ENCODE data around the gene PLA2G4F.
"Not testable (repeated sequence)": the region's sequence is repeated elsewhere in the genome, so short reads cannot be mapped to it uniquely, and the experiment has no call there.

PLA2G4F gene

DNA sequence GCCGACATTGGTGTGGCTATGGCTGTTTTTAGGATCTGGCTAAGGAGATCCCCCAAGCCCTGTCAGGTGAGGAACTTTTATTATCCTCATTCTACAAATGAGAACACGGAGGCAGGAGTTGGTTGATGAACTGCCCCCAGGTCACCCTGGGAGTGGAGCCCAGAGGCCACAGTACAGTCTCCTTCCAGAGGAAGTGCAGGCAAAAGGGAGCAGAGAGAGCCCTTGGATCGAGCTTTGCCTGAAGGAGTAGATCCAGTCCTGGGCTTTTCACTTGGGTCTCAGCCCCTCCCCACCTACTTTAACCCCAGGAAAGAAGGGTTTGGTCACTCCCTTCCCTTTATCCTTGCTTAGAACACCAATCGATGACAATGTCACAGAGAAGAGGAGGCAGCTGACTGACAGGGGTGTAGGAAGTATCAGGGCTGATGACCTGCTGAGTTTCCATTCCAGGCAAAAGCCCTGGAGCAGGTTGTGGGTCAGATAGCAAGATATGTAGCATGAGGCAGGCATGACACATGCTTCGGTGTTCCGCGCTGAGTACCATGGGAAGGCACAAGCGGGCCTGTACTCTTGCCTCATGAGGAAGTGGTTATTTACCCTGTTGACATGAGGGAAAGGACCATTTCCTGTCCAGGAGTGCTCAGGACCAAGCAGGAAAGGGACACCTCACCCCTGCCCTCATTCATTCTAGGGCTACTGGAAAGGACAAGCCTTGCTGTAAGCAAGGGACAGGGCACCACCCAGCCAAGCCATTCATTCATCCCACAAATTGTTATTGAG is 56.2 kb downstream of the PLA2G4F start:
- no peak overlapping the region for H3K4me3 ChIP-seq (ENCODE audit: low read depth, low read length)
- TF ChIP-seq, protein P1, sequence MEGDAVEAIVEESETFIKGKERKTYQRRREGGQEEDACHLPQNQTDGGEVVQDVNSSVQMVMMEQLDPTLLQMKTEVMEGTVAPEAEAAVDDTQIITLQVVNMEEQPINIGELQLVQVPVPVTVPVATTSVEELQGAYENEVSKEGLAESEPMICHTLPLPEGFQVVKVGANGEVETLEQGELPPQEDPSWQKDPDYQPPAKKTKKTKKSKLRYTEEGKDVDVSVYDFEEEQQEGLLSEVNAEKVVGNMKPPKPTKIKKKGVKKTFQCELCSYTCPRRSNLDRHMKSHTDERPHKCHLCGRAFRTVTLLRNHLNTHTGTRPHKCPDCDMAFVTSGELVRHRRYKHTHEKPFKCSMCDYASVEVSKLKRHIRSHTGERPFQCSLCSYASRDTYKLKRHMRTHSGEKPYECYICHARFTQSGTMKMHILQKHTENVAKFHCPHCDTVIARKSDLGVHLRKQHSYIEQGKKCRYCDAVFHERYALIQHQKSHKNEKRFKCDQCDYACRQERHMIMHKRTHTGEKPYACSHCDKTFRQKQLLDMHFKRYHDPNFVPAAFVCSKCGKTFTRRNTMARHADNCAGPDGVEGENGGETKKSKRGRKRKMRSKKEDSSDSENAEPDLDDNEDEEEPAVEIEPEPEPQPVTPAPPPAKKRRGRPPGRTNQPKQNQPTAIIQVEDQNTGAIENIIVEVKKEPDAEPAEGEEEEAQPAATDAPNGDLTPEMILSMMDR (IDR thresholded peaks at IDR 0.05; ENCODE audit: low read depth, low read length), result no peak

DNA sequence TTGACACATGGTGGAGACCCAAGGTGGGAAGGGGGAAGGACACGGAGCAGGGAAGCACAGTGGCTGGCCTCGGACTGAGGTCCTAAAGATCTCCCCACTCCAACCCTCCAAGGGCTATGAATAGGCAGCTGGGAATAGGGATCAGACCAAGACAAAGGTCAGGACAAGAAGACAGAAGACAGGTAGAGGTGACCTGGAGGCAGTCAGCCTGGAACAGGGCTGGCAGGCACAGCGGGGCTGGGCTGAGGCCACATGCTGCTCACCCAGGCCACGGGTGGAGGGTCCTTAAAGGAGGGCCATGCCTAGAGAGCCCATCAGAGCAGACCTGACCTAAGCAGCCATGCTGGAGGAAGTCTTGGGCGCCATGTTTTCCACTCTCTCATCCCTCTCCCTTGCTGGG is 59.4 kb downstream of the PLA2G4F start:
- H3K4me3 ChIP-seq (ENCODE audit: low read depth, low read length), result no peak overlapping the region
- TF ChIP-seq, protein P1 (IDR thresholded peaks at IDR 0.05; ENCODE audit: low read depth, low read length), result no peak

DNA sequence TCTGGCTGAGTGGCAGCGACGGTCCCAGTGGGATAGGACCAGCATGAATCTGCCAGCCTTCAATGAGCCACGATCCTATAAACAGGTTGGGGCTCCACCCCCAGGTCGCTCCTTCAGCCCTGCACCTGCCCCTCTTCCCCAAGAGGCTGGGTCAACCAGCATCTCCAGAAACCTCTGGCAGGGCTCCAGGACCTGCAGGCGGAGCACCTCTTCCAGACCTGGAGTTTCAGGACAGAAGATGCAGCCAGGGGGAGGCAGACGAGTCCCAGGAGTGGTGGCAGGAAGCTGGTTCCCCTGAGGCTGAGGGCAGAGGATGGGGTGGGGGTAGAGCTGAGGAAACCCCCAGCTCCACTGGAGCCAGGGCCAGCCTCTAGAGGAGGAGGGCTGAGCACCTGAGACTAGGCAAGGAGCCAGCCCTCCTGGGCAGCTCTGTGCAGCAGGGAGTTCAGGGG is 61.9 kb downstream of the PLA2G4F start, which contains the start of gene PLA2G4D:
Gene PLA2G4D, minus strand, starts transcription at position 51 of the 452 bp plus-strand sequence. CDS start 103 bp downstream, outside the sequence.
- H3K4me3 ChIP-seq (ENCODE audit: low read depth, low read length), result no peak within 1 kb of the TSS
- TF ChIP-seq, protein P1 (IDR thresholded peaks at IDR 0.05; ENCODE audit: low read depth, low read length), result no peak

DNA sequence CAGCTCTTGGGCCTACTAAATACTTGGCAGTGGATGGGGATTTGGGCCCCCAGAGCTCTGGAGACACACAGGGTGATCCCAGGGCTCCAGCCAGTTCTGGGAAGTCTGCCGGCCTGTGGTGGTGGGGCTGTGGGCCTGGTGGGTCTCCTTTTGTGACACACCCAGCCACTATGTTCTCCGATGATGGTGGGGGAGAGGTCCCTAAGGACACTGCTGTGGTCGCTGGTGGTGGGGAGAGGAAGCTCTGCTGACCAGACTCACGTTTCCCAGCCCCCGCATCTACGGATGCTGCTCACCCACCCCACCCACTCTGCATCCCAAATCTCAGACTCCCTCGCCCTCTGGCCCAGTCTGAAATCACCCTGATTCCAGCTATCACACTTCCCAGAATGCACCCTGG is 62.5 kb downstream of the PLA2G4F start:
- TF ChIP-seq, protein P1 (IDR thresholded peaks at IDR 0.05; ENCODE audit: low read depth, low read length), result no peak
- no peak overlapping the region for H3K4me3 ChIP-seq (ENCODE audit: low read depth, low read length)

DNA sequence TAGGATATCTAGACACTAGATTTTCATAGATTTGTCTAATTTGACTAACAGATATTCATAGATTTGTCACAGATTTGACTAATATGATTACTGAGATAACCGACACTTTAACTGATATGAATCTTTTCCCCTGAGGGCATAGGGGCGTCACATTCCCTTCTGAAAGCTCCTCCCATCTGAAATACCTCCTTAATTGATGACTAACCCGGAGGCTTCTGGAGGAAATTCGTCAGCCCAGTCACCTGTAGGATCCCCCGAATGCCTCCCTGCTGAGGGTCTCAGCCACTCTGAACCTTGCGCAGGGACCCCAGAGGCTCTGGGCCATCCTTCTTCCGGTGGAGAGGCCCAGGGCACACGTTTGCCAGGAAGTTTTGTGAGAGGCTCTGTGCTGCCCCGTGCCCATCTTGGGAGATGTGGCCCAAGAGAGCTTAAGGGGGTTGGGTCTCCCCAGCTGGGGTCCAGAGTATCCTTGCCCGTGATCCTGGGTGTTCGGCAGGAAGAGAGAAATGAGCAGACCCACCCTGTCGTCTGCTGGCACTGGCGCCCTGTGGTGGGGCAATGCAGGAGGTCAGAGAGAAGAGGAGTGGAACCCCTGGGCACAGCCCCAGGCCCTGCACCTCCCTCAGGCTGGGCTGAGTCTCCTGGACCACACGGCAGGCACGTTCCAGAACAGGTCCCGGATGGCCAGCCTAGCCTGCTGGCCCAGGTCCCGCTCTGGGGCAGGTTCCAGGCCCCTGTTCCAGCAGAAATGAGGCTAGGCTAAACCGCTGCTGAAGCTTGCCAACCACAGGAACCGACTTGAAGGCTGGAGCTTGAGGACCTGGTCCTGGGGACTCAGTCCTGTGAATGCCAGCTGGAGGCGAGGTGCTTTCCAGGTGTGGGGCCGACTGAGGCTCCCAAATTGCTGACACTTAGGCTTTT is 63.8 kb downstream of the PLA2G4F start:
- TF ChIP-seq, protein P1 (IDR thresholded peaks at IDR 0.05; ENCODE audit: low read depth, low read length), result no peak
- H3K4me3 ChIP-seq (ENCODE audit: low read depth, low read length), result no peak overlapping the region

DNA sequence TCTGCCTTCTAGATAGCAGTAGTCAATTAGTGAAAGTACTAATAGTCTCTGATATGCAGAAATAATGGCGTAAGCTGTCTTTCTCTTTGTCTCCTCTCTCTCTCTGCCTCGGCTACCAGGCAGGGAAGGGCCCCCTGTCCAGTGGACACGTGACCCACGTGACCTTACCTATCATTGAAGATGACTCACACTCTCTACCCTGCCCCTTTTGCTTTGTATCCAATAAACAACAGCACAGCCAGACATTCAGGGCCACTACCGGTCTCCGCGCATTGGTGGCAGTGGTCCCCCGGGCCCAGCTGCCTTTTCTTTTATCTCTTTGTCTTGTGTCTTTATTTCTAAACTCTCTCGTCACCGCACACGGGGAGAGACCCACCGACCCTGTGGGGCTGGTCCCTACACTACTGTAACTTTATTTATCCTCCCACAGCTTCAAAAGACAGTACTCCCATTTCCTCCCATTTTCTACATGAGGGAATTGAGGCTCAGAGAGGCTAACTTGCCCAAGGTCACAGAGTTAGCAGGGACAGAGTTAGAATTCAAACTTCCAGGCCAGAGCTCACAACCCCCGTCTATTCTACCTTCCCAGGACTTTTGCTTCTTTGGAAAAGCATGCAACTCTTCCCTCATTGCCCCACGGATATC is 64.6 kb downstream of the PLA2G4F start:
- H3K4me3 ChIP-seq (ENCODE audit: low read depth, low read length), result not testable (repeated sequence)

DNA sequence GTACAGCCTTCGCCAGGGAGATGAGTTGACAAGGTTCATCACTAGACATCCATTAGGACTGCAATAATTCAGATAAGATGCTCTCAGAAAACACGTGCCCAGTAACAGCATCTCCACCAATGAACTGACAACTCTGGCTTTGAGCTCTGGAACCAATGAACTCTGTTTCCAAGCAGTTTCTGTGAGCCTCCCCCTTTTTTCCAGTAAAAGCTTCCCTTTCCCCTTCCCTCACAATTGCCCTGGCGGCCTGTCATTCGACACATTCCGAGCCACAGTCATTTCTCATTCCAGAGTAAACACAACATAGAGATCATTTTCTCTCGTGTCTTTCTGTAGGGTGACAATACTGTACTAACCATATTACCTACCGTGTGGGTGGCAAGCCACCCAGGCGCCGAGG is 65.7 kb downstream of the PLA2G4F start:
- H3K4me3 ChIP-seq (ENCODE audit: low read depth, low read length), result no peak overlapping the region
- TF ChIP-seq, protein P1 (IDR thresholded peaks at IDR 0.05; ENCODE audit: low read depth, low read length), result no peak

All from WI38 (cell line).